Prostate gland (tissue), 2 donors: ENCODE data around the gene MZB1.

Experiments used
- CTCF ChIP-seq, 4 experiments: fragments of 200-600 bp in 2 of 4; fragments of 450-650 bp in 2 of 4; sonication (generic) in 2 of 4; IDR thresholded peaks; 1 replicate in 3 of 4; 2 replicates in 1 of 4; pipeline ENCODE4 v1.5.1; 2016 to 2019; ENCODE audit warnings: antibody characterized with exemption in 4 of 4, mild to moderate bottlenecking in 2 of 4, moderate library complexity in 2 of 4
- POLR2AphosphoS5 ChIP-seq: sonication (generic); formaldehyde crosslinking; IDR thresholded peaks from one replicate; pipeline ENCODE4 v1.6.1; 2017; ENCODE audit warnings: antibody characterized with exemption

GRCh38 chr5:139407517-139407916 lies 17.8 kb upstream of the MZB1 start:
- TF ChIP-seq CTCF (IDR thresholded peaks at IDR 0.05) (no peak), POLR2AphosphoS5 (no peak)
